ENCODE data around the gene BRME1.
A peak's percentile ranks its signal among the peaks of the same experiment; 100 is the strongest.
"Not testable (repeated sequence)": the region's sequence is repeated elsewhere in the genome, so short reads cannot be mapped to it uniquely, and the experiment has no call there.

BRME1 gene

DNA sequence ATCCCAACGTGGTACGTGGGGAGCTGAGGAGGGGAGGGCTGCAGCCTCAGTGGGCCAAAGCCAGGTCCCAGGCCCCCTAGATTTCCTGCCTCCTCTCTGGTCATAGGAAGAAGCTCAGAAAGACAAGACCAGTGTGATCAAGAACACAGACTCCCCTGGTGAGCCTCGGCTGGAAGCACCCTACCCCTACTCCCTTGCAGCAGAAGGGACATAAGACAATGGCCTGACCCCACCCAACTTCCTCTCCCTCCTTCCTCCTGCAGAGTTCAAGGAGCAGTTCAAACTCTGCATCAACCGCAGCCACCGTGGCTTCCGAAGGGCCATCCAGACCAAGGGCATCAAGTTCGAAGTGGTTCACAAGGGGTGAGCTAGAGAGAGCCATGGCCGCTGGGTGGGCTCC, 20.8 kb upstream of the BRME1 start:
- DNase-seq (ENCODE audit: low read depth in 3 of 3) = no peak

DNA sequence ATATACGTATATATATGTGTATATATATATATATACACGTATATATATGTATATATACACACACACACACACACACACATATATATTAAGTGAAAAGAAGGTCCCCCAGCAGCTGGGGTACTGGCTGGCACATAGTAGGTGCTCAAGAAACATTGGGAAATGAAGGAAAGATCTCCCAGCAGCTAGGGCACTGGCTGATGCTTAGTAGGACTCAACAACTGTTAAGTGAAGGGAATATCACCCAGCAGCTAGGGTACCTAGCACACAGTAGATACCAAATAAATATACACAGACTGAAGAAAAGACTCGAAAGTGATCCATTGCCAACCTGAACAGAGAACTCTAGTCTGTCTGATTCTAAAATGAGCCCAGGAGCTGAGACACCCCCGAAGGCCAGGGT, 20.1 kb upstream of the BRME1 start:
- DNase-seq (ENCODE audit: low read depth in 3 of 3) = no peak

DNA sequence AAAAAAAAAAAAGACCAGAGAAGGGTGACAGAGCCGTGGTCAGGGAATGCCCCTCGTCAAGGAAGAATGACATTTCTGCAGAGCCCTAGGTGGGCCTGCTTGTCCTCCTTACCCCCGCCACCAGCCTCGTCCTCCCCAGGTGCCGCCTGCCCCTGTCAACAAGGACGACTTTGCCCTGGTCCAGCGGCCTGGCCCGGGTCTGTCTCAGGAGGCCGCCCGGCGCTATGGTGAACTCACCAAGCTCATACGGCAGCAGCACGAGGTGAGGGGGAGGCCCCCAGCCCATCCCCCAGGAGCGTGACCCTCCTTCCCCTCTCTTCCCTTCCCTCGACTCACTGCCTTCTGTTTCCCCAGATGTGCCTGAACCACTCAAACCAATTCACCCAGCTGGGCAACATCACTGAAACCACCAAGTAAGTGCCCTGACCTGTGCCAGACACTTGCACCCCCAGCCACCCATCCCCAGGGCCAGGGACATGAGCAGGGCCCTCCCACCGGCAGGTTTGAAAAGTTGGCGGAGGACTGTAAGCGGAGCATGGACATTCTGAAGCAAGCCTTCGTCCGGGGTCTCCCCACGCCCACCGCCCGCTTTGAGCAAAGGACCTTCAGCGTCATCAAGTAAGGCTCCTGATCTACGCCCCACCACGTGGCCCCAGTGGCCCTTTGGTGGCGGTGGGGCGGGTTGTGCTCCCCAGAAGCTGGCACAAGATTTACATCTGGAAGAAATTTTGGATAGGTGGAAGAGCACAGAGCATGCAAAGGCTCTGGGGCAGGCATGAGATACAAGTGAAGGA, 17.5 kb upstream of the BRME1 start:
- no peak for DNase-seq (ENCODE audit: low read depth in 3 of 3)

DNA sequence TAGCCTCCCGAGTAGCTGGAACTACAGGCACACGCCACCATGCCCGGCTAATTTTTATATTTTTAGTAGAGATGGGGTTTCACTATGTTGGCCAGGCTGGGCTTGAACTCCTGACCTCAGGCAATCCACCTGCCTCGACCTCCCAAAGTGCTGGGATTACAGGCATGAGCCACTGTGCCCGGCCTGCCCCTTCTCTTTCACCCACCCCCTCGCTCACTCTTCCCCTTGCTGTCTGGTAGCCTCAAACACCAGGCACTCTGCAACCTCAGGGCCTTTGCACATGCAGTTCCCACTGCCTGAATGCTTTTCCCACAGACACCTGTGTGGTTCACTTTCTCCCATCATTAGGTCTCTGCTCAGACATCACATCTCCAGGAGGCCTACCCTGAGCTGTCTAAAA, 16.2 kb upstream of the BRME1 start:
- not testable (repeated sequence) for DNase-seq (ENCODE audit: low read depth in 3 of 3)

DNA sequence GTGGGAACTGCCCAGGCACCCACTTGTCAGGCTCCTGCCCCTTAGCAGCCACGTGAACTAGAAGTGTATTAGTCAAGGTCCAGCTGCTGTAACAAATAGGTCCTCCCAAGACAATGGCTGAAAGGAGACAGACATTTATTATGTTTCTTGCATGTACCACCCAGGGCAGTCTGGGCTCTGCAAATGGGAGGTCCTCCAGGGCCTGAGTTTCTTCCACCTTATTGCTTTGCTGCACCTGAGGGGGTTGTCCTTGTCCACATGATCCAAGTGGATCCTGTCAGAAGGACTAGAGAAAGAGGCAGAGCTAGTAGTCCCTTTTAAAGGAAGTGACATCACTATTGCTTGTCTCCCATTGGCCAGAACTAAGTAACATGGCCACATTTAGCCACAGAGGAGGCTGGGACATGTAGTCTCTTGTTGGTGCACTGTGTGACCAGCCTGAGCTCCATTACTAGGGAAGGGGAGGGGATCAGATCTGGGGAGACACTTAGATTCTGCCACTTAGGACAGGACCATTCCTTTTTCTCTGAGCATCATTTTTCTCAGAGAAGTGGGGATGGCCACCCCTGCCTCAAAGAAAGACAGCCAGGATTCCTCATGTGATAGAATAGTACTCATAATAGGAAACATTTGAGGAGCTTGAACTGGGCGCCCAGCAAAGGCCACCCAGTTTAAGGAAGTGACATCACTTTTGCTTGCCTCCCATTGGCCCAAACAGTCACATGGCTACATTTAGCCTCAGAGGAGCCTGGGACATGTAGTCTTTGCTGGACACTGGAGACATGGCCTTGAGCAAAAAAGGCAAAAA, 15.2 kb upstream of the BRME1 start:
- peak in 1 of 3 experiments; percentile 16 for DNase-seq (ENCODE audit: low read depth in 3 of 3)

DNA sequence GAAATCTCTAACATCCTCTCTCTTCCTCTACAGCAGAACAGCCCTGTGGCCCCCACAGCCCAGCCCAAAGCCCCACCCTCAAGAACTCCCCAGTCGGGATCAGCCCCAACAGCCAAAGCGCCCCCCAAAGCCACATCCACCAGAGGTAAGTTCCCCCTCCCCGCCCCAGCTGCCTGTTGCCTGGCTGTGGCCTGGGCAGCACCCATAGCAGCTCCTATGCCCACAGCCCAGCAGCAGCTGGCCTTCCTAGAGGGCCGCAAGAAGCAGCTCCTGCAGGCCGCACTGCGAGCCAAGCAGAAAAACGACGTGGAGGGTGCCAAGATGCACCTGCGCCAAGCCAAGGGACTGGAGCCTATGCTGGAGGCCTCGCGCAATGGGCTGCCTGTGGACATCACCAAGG, 14.6 kb upstream of the BRME1 start:
- DNase-seq (ENCODE audit: low read depth in 3 of 3) = no peak

DNA sequence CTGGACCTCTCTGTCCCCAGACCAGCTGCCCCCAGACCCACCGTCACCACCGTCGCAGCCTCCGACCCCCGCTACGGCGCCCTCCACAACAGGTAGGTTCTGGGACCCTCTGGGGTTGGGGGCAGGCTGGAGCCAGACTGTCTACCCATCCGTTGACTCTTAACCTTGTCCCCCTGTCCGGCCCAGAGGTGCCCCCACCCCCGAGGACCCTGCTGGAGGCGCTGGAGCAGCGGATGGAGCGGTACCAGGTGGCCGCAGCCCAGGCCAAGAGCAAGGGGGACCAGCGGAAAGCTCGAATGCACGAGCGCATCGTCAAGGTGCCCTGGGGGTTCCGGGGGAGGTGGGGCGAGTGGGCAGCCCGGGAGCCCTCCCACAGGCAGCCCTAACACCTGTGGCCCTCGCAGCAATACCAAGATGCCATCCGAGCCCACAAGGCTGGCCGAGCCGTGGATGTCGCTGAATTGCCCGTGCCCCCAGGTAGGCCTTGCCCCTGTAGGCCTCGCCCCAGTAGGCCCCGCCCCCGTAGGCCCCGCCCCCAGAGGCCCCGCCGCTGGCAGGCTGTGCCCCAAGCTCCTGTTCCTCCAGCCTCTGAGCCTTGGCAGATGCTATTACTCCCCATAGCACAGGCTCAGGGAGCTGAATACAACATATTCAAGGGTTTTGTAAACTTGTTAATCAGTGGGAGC, 13.0 kb upstream of the BRME1 start:
- DNase-seq (ENCODE audit: low read depth in 3 of 3) = no peak

DNA sequence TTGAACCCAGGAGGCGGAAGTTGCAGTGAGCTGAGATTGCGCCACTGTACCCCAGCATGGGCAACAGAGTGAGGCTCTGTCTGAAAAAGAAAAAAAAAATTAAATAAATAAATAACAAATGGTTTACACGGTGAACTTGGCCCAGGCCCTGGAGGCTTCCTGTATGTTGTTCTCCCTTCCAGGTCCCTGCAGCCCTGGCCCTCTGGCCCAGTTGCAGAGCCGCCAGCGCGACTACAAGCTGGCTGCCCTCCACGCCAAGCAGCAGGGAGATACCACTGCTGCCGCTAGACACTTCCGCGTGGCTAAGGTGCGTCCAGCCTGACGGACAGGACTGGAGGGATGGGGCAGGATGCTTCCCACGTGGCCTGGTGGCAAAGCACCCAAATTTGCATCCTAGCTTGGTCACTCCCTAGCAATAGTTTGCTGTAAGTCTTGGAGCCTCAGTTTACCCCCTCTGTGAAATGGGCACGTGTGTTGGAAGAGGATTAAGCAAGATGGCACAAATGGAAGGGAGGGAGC, 12.0 kb upstream of the BRME1 start:
- no peak for DNase-seq (ENCODE audit: low read depth in 3 of 3)

DNA sequence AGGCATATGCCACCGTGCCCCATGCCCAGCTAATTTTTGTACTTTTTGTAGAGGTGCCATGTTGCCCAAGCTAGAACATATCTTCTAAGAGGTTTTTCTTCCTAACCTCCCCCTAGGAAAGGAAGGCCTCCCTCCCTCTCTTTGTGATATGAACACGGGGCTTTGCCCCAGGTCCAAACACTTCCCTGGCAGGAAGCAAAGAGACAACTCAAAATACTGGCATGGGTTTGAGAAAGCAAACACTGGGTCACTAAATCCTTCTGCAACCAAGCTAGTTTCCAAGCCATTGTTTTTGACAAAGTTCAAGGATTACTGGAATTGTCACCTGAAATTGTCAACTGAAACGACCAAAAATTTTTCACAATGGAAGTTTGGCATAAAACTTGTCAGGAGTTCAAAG, 8.9 kb upstream of the BRME1 start:
- no peak for DNase-seq (ENCODE audit: low read depth in 3 of 3)

DNA sequence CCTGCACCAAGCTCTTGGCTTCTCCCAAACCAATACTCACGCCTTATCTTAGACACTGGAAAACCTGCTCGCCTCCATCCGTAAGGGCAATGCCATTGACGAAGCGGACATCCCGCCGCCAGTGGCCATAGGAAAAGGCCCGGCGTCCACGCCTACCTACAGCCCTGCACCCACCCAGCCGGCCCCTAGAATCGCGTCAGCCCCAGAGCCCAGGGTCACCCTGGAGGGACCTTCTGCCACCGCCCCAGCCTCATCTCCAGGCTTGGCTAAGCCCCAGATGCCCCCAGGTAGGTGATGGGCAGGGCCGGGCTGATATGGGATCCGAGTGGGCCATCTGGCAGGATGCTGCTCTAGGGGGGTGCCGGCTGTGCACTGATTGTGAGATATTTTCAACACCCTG, 7.4 kb upstream of the BRME1 start:
- no peak for DNase-seq (ENCODE audit: low read depth in 3 of 3)

DNA sequence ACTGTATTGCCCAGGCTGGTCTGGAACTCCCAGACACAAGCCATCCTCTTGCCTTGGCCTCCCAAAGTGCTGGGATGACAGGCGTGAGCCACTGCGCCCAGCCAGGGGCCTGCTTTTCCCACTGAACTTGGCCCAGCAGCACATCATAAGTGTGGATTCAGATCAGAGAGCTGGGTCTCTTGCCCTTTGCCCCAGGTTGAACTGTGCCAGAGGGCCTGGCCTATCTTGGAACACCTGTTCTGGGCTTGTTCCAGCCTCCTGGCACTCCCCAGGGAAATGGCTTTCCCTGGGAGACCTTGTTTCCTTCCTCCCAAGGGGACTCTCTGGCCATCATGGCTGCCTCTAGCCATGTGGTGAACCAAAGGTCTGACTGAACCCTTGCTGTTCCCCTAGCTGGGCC, 3.5 kb upstream of the BRME1 start:
- DNase-seq (ENCODE audit: low read depth in 3 of 3) = no peak

DNA sequence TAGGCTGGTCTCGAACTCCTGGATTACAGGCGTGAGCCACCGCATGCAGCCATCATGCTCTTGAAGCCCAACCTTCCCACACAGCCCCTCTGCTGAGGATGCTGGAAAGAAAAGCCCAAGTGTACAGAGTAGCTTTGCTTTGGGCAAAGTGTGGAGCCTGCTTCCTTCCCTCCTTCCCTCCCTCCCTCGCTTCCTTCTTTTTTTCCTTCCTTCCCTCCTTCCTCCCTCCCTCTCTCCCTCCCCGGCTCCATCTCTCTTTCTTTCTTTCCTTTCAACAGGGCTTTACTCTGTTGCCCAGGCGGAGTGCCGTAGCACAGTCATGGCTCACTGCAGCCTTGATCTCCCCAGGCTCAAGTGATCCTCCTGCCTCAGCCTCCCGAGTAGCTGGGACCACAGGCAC, 2.8 kb upstream of the BRME1 start:
- DNase-seq (ENCODE audit: low read depth in 3 of 3) = no peak

DNA sequence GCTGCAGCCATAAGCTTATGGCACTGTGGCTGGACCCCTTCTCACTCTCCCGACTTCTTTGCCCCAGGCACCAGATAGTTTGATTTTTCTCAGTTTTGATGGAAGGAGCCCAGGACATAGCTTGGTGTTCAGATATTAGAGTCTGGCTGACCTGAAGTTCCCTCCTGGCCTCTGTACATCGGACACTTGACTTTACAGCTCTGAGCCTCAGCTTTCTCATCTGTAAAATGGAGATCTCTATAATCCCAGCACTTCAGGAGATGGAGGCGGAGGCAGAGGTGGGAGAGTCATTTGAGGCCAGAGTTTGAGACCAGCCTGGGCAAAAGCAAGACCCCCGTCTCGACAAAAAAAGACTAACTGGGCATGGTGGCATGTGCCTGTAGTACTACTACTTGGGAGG, 993 bp upstream of the BRME1 start:
- DNase-seq (ENCODE audit: low read depth in 3 of 3) = no peak

DNA sequence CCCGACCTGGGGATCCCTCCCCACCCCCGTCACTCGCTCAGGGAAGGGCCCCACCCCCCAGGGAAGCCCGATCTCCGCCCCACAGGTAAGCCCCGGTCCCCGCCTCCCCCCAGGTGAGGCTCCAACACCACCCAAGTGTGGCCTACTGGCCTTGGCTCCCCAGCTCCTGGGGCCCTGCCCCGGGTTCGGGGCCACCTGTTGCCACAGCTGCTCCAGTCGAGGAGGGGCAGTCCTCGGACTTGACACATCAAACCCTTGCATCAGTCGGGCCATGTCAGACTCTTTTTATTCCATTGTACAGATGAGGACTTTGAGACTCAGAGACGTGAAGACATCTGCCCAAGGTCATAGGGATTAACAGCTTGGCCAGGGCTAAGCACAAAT, 596 bp upstream of the BRME1 start:
- DNase-seq (ENCODE audit: low read depth in 3 of 3) = peak in 1 of 3 experiments; percentile 21

DNA sequence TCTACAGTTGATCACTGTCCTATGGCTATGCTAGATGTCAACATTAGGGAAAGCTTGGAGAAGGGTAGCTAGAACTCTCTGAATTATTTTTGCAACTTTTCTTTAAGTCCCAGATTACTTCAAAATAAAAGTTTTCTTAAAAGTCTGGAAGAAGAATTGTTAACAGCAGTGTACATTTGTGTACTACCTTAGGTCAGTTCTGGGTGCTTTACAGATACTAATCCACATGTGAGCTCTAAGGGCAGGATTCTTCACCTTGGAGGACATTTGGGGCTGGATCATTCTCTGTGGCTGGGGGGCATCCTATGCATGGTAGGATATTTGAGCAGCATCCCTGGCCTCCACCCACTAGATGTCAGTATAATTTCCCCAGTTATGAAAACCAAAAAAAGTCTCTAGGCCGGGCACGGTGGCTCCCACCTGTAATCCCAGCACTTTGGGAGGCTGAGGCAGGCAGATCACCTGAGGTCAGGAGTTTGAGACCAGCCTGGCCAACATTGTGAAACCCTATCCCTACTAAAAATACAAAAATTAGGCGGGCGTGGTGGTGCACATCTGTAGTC, 2.8 kb downstream of the BRME1 start:
- no peak for DNase-seq (ENCODE audit: low read depth in 3 of 3)

DNA sequence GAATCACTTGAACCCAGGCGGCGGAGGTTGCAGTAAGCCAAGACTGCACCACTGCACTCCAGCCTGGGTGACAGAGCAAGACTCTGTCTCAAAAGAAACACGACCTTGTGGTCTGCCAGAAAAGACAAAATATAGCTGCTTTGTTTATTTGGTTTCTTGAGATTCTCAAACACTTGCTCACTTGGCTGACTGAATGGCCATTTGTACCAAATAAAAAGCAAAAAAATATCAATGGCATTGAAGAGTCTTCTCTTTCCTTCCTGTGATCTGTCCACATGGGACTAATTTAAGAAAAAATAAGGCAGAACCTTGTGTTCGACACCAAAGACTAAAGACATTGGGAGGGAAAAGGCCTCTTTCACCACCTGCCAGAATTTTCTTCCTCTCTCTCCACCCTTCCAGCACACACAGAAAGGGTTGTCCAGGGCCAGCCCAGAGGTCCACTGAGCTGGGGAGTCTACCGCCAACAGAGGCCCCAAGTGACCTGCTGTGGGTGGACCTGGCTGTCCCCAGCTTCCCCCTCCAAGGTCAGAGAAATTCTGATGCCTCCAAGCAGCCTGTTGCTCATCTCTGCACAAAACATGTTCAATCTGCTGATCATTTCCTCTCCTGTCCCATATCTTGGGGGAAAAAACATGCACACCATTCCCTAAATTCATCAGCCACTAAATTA, 5.9 kb downstream of the BRME1 start:
- no peak for DNase-seq (ENCODE audit: low read depth in 3 of 3)

DNA sequence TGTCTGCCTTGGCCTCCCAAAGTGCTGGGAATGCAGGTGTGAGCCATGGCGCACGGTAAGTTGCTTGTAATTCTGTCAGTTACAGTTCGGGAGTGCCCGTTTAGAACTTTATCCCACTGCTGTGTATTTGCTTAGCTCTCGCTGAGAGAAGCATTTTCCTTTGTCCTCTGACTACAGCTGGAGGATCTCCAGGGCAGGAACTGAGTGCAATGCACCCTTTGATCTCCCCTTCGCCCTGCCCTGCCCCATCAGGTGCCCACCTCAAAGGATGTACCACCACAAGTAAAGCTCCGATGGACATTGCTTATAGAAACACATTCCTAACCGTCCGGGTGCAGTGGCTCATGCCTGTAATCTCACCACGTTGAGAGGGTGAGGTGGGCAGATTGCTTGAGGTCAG, 6.5 kb downstream of the BRME1 start:
- DNase-seq (ENCODE audit: low read depth in 3 of 3) = no peak

DNA sequence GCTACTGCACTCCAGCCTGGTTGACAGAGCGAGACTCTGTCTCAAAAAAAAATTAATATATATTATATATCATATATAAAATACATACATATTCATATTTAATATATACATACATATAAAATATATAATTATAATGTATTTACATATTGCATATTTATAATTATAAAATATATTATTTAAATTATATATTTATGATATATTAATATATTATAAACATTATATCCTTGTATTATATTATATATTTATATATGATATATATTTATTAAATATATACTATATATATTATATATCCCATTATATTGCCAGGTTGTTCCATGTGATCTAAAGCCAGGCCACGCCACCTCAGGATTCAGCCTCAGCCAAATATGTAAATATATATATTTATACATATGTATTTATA, 9.7 kb downstream of the BRME1 start:
- DNase-seq (ENCODE audit: low read depth in 3 of 3) = no peak

DNA sequence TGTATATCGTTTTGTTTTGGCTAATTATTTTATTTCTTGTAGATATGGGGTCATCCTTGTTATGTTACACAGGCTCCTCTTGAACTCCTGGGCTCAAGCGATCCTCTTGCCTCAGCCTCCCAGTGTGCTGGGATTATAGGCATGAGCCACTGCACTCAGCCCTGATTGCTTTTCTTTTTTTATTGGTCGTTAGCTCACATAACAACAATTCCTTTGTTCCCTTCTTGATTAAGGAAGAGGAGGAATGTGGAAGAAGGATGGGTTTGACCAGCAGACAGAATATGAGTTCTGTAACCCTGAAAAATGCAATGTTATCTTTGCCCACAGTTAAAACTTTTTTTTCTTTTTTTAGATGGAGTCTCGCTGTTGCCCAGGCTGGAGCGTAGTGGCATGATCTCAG, 11.4 kb downstream of the BRME1 start:
- DNase-seq (ENCODE audit: low read depth in 3 of 3) = no peak

DNA sequence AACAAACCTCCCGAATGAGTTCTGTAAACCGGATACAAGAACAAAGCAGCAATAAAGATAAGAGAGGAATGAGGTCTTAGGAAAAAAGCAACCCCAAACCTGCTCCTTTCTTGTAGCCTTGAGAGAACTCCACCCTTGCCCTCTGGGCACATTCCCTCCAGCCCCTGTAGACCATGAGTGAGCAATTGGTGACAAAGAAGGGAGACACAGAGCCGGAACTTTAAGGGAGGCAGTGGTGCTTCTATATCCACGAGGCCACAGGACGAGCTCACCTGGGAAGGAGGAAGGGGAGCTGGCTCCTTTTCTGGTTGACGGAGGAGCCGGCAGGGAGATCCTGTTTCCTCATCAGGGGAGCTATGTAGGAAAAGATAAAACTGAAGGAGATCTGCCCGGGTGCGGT, 13.0 kb downstream of the BRME1 start:
- DNase-seq (ENCODE audit: low read depth in 3 of 3) = no peak

DNA sequence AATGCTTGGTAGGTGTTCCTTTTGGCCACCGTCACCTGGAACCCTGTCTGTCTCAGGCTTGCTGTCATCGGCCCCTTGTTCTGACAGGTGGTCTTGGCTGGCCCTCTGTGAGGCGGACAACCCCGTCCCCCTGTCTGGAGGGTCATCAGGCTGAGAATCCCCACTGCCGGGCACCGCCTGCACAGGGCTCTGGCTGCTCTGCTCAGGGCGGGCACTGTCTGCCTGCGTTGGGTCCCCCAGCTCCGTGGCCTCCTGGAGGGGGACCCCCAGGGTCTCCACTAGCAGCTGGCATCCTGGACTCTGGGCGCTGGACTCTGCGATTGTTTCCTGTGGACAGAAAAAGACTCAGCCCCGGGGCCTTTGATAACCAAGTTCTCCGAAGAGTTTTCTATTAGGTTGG, 15.8 kb downstream of the BRME1 start:
- DNase-seq (ENCODE audit: low read depth in 3 of 3) = no peak

DNA sequence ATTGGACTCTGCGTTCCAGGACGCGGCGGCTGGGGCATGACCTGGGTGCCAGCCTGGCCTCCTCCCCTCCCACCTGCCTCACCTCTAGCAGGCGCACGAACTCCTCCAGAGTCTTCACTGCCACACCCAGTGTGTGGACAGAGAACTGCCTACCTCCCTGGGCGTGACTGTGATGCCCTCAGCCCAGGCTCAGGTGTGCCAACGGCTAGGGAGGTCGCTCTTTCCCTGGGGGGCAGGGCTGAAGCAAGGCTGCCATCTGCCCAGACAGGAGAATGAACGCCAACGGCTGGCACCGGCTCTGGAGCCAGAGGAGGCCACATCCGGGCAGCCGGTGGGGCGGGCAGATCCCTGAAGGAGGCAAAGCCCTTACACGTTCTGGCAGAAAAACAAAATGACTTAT, 17.6 kb downstream of the BRME1 start:
- DNase-seq (ENCODE audit: low read depth in 3 of 3) = no peak
